PC-9 (cell line): ENCODE results near the gene RHOD.

Source experiments
- EZH2 ChIP-seq: fragments of 200-600 bp; sonication (generic); IDR thresholded peaks from 2 replicates; pipeline ENCODE4 v1.8.0; 2017; ENCODE audit warnings: antibody characterized with exemption, low read depth
- TF ChIP-seq, protein P1 (sequence below): fragments of 200-600 bp; sonication (generic); conservative IDR thresholded peaks from 2 replicates; pipeline ENCODE4 v1.6.1; 2017; ENCODE audit warnings: mixed run types, antibody characterized with exemption, mild to moderate bottlenecking, moderate library complexity

DNA sequence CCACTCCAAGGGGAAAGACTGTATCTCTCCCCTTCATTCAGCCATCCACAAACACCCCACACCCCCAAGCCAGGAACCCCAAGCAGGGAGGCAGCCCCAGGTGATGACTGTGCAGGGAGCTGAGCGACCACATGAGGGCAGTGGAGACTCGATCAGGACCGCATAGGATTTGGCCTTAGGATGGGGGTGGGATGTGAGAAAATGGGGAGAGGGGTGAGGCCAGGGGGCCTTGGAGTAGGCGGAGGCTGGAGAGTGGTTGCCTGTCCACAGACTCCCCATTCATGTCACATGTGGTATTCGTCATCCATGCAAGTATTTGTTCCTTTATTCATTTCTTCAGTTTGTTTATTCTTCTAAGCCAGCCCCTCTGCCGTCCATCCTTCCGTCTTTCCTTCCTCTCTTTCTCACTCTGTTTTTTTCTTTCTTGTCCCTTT lies 2.7 kb upstream of the RHOD start:
- TF ChIP-seq, protein P1, sequence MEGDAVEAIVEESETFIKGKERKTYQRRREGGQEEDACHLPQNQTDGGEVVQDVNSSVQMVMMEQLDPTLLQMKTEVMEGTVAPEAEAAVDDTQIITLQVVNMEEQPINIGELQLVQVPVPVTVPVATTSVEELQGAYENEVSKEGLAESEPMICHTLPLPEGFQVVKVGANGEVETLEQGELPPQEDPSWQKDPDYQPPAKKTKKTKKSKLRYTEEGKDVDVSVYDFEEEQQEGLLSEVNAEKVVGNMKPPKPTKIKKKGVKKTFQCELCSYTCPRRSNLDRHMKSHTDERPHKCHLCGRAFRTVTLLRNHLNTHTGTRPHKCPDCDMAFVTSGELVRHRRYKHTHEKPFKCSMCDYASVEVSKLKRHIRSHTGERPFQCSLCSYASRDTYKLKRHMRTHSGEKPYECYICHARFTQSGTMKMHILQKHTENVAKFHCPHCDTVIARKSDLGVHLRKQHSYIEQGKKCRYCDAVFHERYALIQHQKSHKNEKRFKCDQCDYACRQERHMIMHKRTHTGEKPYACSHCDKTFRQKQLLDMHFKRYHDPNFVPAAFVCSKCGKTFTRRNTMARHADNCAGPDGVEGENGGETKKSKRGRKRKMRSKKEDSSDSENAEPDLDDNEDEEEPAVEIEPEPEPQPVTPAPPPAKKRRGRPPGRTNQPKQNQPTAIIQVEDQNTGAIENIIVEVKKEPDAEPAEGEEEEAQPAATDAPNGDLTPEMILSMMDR: peak; percentile 86
- no peak for TF ChIP-seq EZH2
